ENCODE measurements around the gene VRK2.

GRCh38 chr2:58163913-58164312 lies 117.3 kb downstream of the VRK2 start:
- TF ChIP-seq CTCF (IDR thresholded peaks at IDR 0.05): no peak
- TF ChIP-seq POLR2AphosphoS5 (IDR thresholded peaks at IDR 0.05; ENCODE audit: insufficient read depth in 1 of 2, low read depth in 1 of 2): no peak
- TF ChIP-seq POLR2A (IDR thresholded peaks at IDR 0.05): no peak
